Osteoblast (primary cell): ENCODE measurements around the gene KDM1B. TPM values are rescaled to one million over a fixed set of nuclear protein-coding genes. Genes with fewer than 3 reads are reported as not detected.

ENCODE experiments used
- DNase-seq: peaks from one replicate; pipeline ENCODE4 v3.0.0; 2011; ENCODE audit warnings: low spot score, mixed read lengths; ENCODE audit not compliant: insufficient read length; ENCODE audit errors: missing footprints
- H2AFZ ChIP-seq: 2 replicates; pipeline ENCODE4 v1.6.0; 2011; ENCODE audit warnings: mild to moderate bottlenecking, low read length
- H3K27ac ChIP-seq: 2 replicates; pipeline ENCODE4 v1.5.1; 2011; ENCODE audit warnings: mild to moderate bottlenecking, low read depth, low read length, moderate library complexity
- H3K27me3 ChIP-seq: 2 replicates; pipeline ENCODE4 v1.6.0; 2012; ENCODE audit warnings: mild to moderate bottlenecking, control low read depth, inconsistent platforms, low read length, moderate library complexity; ENCODE audit not compliant: insufficient read depth
- H3K36me3 ChIP-seq: 2 replicates; pipeline ENCODE4 v1.5.1; 2011; ENCODE audit warnings: mild to moderate bottlenecking, low read length, control low read depth, moderate library complexity; ENCODE audit not compliant: insufficient read depth
- H3K4me1 ChIP-seq: 2 replicates; pipeline ENCODE4 v1.5.1; 2011; ENCODE audit warnings: mild to moderate bottlenecking, low read length, control low read depth, moderate library complexity; ENCODE audit not compliant: insufficient read depth
- H3K4me2 ChIP-seq: 2 replicates; pipeline ENCODE4 v1.6.0; 2011; ENCODE audit warnings: mild to moderate bottlenecking, low read length; ENCODE audit not compliant: insufficient read depth
- H3K4me3 ChIP-seq: fragments of 200-600 bp; sonication (generic); 3 replicates; pipeline ENCODE4 v1.5.1; 2012; ENCODE audit warnings: mild to moderate bottlenecking, low read length, inconsistent platforms; ENCODE audit not compliant: insufficient read depth
- H3K79me2 ChIP-seq: 2 replicates; pipeline ENCODE4 v1.6.0; 2012; ENCODE audit warnings: mild to moderate bottlenecking, low read length, control low read depth, inconsistent platforms; ENCODE audit not compliant: insufficient read depth
- H3K9me3 ChIP-seq: 2 replicates; pipeline ENCODE4 v1.5.1; 2011; ENCODE audit warnings: low read depth, low read length, control low read depth
- H4K20me1 ChIP-seq: 2 replicates; pipeline ENCODE4 v1.6.0; 2012; ENCODE audit warnings: mild to moderate bottlenecking, low read length, control low read depth; ENCODE audit not compliant: insufficient read depth
- CTCF ChIP-seq: IDR thresholded peaks from 2 replicates; pipeline ENCODE4 v1.5.1; 2011; ENCODE audit warnings: mild to moderate bottlenecking, low read depth, low read length, moderate library complexity; ENCODE audit errors: extremely low read depth
- total RNA-seq: library from RNA; depleted of rRNA; stranded (reverse); fragments of >200 nt; gene quantifications from 2 replicates; pipeline ENCODE4 v1.2.3, GENCODE V29; 2012

KDM1B gene
- total RNA-seq, 1 donor = 17.7 TPM

- Histone ChIP-seq H3K27me3 (no peaks in the 10 kb centered on the region), H3K4me3 (no peak overlapping the region), H3K4me1 (peaks cover 9% of the 10 kb centered on the region), H3K27ac (no peak overlapping the region), H3K9me3 (no peaks in the 10 kb centered on the region), H3K4me2 (no peak overlapping the region), H3K79me2 (peaks cover 65% of the 10 kb centered on the region), H3K36me3 (peaks cover 54% of the 10 kb centered on the region), H2AFZ (no peak overlapping the region), H4K20me1 (no peaks in the 10 kb centered on the region)
- DNase-seq = no peak
- TF ChIP-seq CTCF = no peak
Measured at GRCh38 chr6:18247002-18247401, 91.8 kb downstream of the KDM1B start.

- no peaks in the 10 kb centered on the region for H3K9me3 ChIP-seq
Measured at GRCh38 chr6:18248698-18249097, 93.5 kb downstream of the KDM1B start.

GRCh38 chr6:18249271-18249670 is 94.0 kb downstream of the KDM1B start:
- no peak overlapping the region for H3K27ac ChIP-seq
- no peaks in the 10 kb centered on the region for H3K4me1 ChIP-seq
- TF ChIP-seq CTCF = no peak
- no peaks in the 10 kb centered on the region for H3K9me3 ChIP-seq
- H4K20me1 ChIP-seq = no peaks in the 10 kb centered on the region
- H3K4me3 ChIP-seq = no peak overlapping the region
- H2AFZ ChIP-seq = no peak overlapping the region
- no peak overlapping the region for H3K4me2 ChIP-seq
- DNase-seq = no peak
- H3K27me3 ChIP-seq = no peaks in the 10 kb centered on the region
- H3K36me3 ChIP-seq = peaks cover 61% of the 10 kb centered on the region
- peaks cover 73% of the 10 kb centered on the region for H3K79me2 ChIP-seq

More at GRCh38 chr6:18248698-18249097, 93.5 kb downstream of the KDM1B start:
- Histone ChIP-seq H3K4me2 (no peak overlapping the region), H3K4me1 (no peaks in the 10 kb centered on the region), H4K20me1 (no peaks in the 10 kb centered on the region), H2AFZ (no peak overlapping the region), H3K36me3 (peaks cover 60% of the 10 kb centered on the region), H3K4me3 (no peak overlapping the region), H3K27me3 (no peaks in the 10 kb centered on the region), H3K27ac (no peak overlapping the region), H3K79me2 (peaks cover 67% of the 10 kb centered on the region)
- DNase-seq = no peak
- TF ChIP-seq CTCF = no peak

- H2AFZ ChIP-seq = no peak overlapping the region
- no peaks in the 10 kb centered on the region for H3K9me3 ChIP-seq
- no peak overlapping the region for H3K4me2 ChIP-seq
- no peaks in the 10 kb centered on the region for H3K27me3 ChIP-seq
- H3K27ac ChIP-seq = no peak overlapping the region
- no peaks in the 10 kb centered on the region for H4K20me1 ChIP-seq
- no peak for TF ChIP-seq CTCF
- H3K4me3 ChIP-seq = no peak overlapping the region
- H3K4me1 ChIP-seq = no peaks in the 10 kb centered on the region
- H3K36me3 ChIP-seq = peaks cover 76% of the 10 kb centered on the region
- H3K79me2 ChIP-seq = peaks cover 93% of the 10 kb centered on the region
- no peak for DNase-seq
Measured at GRCh38 chr6:18253635-18254034, 98.4 kb downstream of the KDM1B start.
